ENCODE results near the gene SERP1.

DNA sequence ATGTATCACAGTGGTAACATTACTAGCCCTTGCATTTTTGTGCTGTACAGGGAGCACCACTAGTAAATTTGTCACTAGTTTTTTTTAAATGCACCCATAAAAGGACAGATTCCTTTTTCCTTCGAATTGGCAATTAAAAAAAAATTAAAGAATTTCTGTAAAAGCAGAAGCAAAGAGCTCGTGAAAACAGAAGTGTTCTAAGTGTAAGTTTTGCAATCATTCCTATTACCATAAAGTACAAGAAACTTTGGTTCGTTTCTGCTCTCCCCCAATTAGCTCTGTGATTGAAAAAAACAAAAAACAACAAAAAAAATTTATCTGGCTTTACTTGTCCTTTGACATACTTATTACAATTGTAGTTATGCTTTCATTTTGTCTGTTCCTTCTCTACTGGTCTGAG, 5.3 kb downstream of the SERP1 start:
- TF ChIP-seq, protein P1, sequence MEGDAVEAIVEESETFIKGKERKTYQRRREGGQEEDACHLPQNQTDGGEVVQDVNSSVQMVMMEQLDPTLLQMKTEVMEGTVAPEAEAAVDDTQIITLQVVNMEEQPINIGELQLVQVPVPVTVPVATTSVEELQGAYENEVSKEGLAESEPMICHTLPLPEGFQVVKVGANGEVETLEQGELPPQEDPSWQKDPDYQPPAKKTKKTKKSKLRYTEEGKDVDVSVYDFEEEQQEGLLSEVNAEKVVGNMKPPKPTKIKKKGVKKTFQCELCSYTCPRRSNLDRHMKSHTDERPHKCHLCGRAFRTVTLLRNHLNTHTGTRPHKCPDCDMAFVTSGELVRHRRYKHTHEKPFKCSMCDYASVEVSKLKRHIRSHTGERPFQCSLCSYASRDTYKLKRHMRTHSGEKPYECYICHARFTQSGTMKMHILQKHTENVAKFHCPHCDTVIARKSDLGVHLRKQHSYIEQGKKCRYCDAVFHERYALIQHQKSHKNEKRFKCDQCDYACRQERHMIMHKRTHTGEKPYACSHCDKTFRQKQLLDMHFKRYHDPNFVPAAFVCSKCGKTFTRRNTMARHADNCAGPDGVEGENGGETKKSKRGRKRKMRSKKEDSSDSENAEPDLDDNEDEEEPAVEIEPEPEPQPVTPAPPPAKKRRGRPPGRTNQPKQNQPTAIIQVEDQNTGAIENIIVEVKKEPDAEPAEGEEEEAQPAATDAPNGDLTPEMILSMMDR (IDR thresholded peaks at IDR 0.05): no peak
- no peak for TF ChIP-seq POLR2A (IDR thresholded peaks at IDR 0.05)
